Ovary (tissue), 9 donors: ENCODE results near the gene COG5. TPM values are rescaled to one million over a fixed set of nuclear protein-coding genes. Genes with fewer than 3 reads are reported as not detected.

ENCODE experiments used
- DNase-seq, 5 donors: peaks; one replicate each; pipeline ENCODE4 v3.0.0-alpha.2; 2019 to 2020
- H3K27ac ChIP-seq, 2 donors: fragments of 200-600 bp; one replicate each; pipeline versions ENCODE4 v1.5.1 to v1.8.0; 2019 to 2022
- H3K27me3 ChIP-seq: fragments of 200-600 bp; one replicate; pipeline ENCODE4 v1.8.0; 2022
- H3K36me3 ChIP-seq: fragments of 200-600 bp; sonication (generic); one replicate; pipeline ENCODE4 v1.5.1; 2019
- H3K4me1 ChIP-seq: one replicate; pipeline ENCODE4 v1.8.1; 2013; ENCODE audit warnings: mild to moderate bottlenecking, moderate library complexity; ENCODE audit not compliant: insufficient read depth
- H3K4me3 ChIP-seq: fragments of 200-600 bp; sonication (generic); one replicate; pipeline ENCODE4 v1.5.1; 2017
- H3K9me3 ChIP-seq, 2 donors: fragments of 200-600 bp in 1 of 2; sonication (generic) in 1 of 2; one replicate each; pipeline versions ENCODE4 v1.5.1 to v1.8.1; 2013 to 2019; ENCODE audit warnings: mild to moderate bottlenecking in 1 of 2, moderate library complexity in 1 of 2
- EP300 ChIP-seq: sonication (generic); formaldehyde crosslinking; IDR thresholded peaks from one replicate; pipeline ENCODE4 v1.6.1; 2017; ENCODE audit warnings: antibody characterized with exemption
- POLR2A ChIP-seq: fragments of 450-650 bp; IDR thresholded peaks from one replicate; pipeline ENCODE4 v1.6.1; 2017; ENCODE audit warnings: antibody characterized with exemption, mild to moderate bottlenecking, moderate library complexity
- WGBS, 3 donors: extraction: QIAGEN DNeasy Blood & Tissue Kit in 1 of 3; methylation state at CpG; one replicate each; pipeline versions ENCODE4 v1.1.5 to v1.1.7; 2013 to 2017; 5-methylcytosine and 5-hydroxymethylcytosine counted together
- intact Hi-C, 4 donors: fragments of 100-400 bp; cut with DNase I; formaldehyde crosslinking; loops; one replicate each; pipeline versions ENCODE4 v1.11.0 to v1.15.1; 2022 to 2023
- polyA plus RNA-seq, 2 donors: library from polyadenylated mRNA; stranded (reverse); fragments of 200-250 nt in 1 of 2; fragments of 350-450 nt in 1 of 2; fragmentation: Illumina TruSeq in 1 of 2; extraction: RNeasy Lipid Tissue Mini Kit (QIAGEN cat#74804) in 1 of 2; gene quantifications; one replicate each; pipeline ENCODE4 v1.2.3, GENCODE V29; 2013 to 2014
- total RNA-seq, 7 donors: library from RNA; depleted of rRNA in 2 of 7; stranded (reverse); fragments of >200 nt in 2 of 7; fragmentation: NEBNext Ultra II Directional in 3 of 7; extraction: Animal tissue kit (Norgen Biotek cat#: 25700) in 3 of 7; gene quantifications; one replicate each; pipeline versions ENCODE4 v1.1.0 to v1.2.4, GENCODE V29; 2016 to 2023
- TF ChIP-seq, protein P1 (sequence below), 3 donors: fragments of 450-650 bp in 2 of 3; fragments of 200-600 bp in 1 of 3; IDR thresholded peaks; one replicate each; pipeline versions ENCODE4 v1.5.1 to v1.8.0; 2016 to 2022; ENCODE audit warnings: antibody characterized with exemption in 3 of 3, mild to moderate bottlenecking in 1 of 3
- donor health status: DM: no; HTN: no; CAD: no; lungs with moderate emphysema.
- donor health status: DM: no; HTN: no; CAD: no.
- donor health status: Bipolar disorder and iron deficiency.
- donor health status: DM: yes; HTN: yes; CAD: no.
- donor health status: DM: no; HTN: no; CAD: no.
- donor health status: DM: yes; HTN: yes; CAD: no.

COG5 gene
- total and polyA plus RNA-seq, 9 donors: 10.3 to 49.7 (median 37.6) TPM

DNA sequence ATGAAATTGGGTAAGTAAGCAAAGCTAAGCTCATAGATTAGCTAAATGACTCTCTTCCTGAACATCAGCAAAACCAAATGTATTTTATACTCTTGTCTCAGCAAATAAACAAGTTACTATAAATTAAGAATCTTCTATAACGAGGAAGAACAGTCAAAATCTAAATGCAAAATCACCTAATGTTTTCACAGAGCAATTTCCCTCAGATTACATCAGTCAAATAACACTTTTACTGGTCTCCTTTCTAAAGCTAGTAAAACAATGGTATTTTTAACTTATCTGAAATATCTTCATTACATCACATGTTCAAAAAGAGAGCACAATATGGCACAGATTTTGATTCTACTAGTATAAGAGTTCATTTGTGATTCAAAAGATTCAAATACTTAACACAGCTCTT is 110.3 kb downstream of the COG5 start:
- Histone ChIP-seq H3K4me3 (no peak overlapping the region), H3K27me3 (no peaks in the 10 kb centered on the region), H3K9me3 (no peaks in the 10 kb centered on the region), H3K27ac (no peak overlapping the region), H3K36me3 (no peaks in the 10 kb centered on the region), H3K4me1 (no peaks in the 10 kb centered on the region)
- DNase-seq: no peak
- WGBS, 3 donors: 94 to 98% (median 95%) methylated on average over 1 of the region's 1 CpG
- TF ChIP-seq EP300: no peak
- intact Hi-C loops: no loop called here

DNA sequence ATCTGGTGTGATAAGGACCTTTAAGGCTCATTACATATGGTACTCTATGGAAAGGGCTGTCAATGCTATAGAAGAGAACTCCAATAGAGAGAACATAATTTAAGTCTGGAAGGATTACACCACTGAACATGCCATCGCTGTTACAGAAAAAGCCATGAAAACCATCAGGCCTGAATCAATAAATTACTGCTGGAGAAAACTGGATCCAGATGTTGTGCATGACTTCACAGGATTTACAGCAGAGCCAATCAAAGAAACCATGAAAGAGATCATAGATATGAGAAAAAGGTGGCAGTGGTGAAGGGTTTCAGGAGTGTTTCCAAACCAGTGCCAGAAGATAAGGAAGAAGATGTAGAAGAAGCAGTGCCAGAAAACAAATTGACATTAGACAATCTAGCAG is 112.8 kb downstream of the COG5 start:
- Histone ChIP-seq H3K4me1 (no peaks in the 10 kb centered on the region), H3K36me3 (no peaks in the 10 kb centered on the region), H3K27me3 (no peaks in the 10 kb centered on the region), H3K9me3 (no peaks in the 10 kb centered on the region), H3K4me3 (no peak overlapping the region), H3K27ac (no peak overlapping the region)
- intact Hi-C loops: no loop called here
- DNase-seq: no peak
- TF ChIP-seq POLR2A (no peak), EP300 (no peak)
- TF ChIP-seq, protein P1, sequence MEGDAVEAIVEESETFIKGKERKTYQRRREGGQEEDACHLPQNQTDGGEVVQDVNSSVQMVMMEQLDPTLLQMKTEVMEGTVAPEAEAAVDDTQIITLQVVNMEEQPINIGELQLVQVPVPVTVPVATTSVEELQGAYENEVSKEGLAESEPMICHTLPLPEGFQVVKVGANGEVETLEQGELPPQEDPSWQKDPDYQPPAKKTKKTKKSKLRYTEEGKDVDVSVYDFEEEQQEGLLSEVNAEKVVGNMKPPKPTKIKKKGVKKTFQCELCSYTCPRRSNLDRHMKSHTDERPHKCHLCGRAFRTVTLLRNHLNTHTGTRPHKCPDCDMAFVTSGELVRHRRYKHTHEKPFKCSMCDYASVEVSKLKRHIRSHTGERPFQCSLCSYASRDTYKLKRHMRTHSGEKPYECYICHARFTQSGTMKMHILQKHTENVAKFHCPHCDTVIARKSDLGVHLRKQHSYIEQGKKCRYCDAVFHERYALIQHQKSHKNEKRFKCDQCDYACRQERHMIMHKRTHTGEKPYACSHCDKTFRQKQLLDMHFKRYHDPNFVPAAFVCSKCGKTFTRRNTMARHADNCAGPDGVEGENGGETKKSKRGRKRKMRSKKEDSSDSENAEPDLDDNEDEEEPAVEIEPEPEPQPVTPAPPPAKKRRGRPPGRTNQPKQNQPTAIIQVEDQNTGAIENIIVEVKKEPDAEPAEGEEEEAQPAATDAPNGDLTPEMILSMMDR (IDR thresholded peaks at IDR 0.05): no peak
- 63 to 91% (median 80%) methylated on average over 1 of the region's 1 CpG for WGBS, 3 donors

DNA sequence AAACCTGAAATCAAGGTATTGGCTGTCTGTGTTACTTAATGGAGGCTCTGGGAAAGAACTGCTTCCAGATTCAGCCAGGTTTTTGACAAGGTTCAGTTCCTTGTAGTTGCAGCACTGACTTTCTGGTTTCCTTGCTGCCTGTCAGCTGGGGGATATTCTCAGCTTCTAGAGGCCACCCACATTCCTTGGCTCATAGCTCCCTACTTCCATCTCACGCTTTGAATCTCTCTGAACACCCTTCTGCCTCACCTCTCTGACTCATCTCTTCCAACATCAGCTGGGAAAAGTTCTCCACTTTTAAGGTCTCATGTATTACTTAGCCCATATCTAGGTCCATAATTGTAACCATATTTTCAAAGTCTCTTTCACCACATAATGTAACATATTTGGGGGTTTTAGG is 116.7 kb downstream of the COG5 start:
- Histone ChIP-seq H3K27ac (no peak overlapping the region), H3K4me3 (no peak overlapping the region), H3K4me1 (no peaks in the 10 kb centered on the region), H3K9me3 (no peaks in the 10 kb centered on the region), H3K27me3 (no peaks in the 10 kb centered on the region), H3K36me3 (no peaks in the 10 kb centered on the region)
- intact Hi-C loops: no loop called here
- TF ChIP-seq EP300 (no peak), POLR2A (no peak)
- TF ChIP-seq, protein P1 (IDR thresholded peaks at IDR 0.05): no peak
- no peak for DNase-seq
- 83 to 95% (median 94%) methylated on average over 1 of the region's 1 CpG for WGBS, 3 donors

DNA sequence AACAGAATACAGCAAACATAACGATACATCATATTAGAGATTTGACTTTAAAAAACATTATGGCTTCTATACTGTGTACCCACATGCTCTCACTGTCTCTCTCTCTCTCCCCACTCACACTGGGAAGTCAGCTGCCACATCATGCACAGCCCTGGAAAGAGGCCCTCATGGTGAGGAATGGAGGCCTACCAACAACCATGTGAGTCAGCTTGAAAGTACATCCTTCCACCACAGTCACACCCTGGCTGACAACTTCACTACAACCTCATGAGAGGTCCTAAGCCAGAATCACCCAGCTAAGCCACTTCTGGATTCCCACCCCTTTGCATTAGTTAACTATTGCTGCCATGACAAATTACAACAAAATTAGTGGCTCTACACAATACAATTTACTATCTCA is 117.2 kb downstream of the COG5 start:
- Histone ChIP-seq H3K4me1 (no peaks in the 10 kb centered on the region), H3K9me3 (no peaks in the 10 kb centered on the region), H3K36me3 (no peaks in the 10 kb centered on the region), H3K4me3 (no peak overlapping the region), H3K27me3 (no peaks in the 10 kb centered on the region), H3K27ac (no peak overlapping the region)
- DNase-seq: no peak
- intact Hi-C loops: no loop called here
- WGBS, 3 donors: 94 to 100% (median 96%) methylated on average over 1 of the region's 1 CpG
- TF ChIP-seq, protein P1 (IDR thresholded peaks at IDR 0.05): no peak
- TF ChIP-seq EP300: no peak
- no peak for TF ChIP-seq POLR2A

DNA sequence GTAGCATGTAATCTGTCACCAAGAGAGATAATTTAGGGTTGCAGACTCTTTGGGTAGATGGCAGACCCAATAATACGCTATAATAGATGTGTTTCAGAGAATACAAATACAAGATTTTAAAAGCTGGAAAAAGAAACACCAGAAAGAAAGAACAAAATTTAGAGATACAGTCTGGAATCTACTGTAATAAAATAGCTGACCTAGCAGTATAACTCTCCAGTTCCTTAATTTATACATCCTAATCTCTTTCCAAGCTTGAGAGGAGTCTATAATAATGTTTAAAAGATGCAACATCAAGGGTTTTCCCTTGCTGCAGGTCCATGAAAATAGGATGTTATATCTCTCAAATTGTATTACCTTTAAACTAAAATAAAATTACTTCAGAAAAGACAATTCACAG is 121.0 kb downstream of the COG5 start:
- WGBS, 3 donors: 95 to 100% (median 99%) methylated on average over 1 of the region's 1 CpG
- no peaks in the 10 kb centered on the region for H3K4me1 ChIP-seq
- no peak for DNase-seq
- H3K4me3 ChIP-seq: no peak overlapping the region
- intact Hi-C loops: no loop called here
- no peaks in the 10 kb centered on the region for H3K9me3 ChIP-seq
- no peaks in the 10 kb centered on the region for H3K27me3 ChIP-seq
- TF ChIP-seq EP300 (no peak), POLR2A (no peak)
- TF ChIP-seq, protein P1 (IDR thresholded peaks at IDR 0.05): no peak
- no peaks in the 10 kb centered on the region for H3K36me3 ChIP-seq
- no peak overlapping the region for H3K27ac ChIP-seq
